Peyer's patch (tissue), 4 donors: ENCODE results near the gene ROR1. TPM values are rescaled to one million over a fixed set of nuclear protein-coding genes. Genes with fewer than 3 reads are reported as not detected.
A peak's percentile ranks its signal among the peaks of the same experiment; 100 is the strongest.

ENCODE experiments used
- DNase-seq, 3 donors: peaks; one replicate each; pipeline ENCODE4 v3.0.0-alpha.2; 2017 to 2019
- H3K27ac ChIP-seq, 4 donors: fragments of 200-600 bp; sonication (generic); one replicate each; pipeline ENCODE4 v1.5.1; 2016 to 2019
- H3K27me3 ChIP-seq, 2 donors: fragments of 200-600 bp; sonication (generic); one replicate each; pipeline ENCODE4 v1.5.1; 2019
- H3K36me3 ChIP-seq, 3 donors: fragments of 200-600 bp; sonication (generic); one replicate each; pipeline ENCODE4 v1.5.1; 2016 to 2019
- H3K4me1 ChIP-seq, 4 donors: fragments of 200-600 bp; sonication (generic); one replicate each; pipeline ENCODE4 v1.5.1; 2016 to 2019
- H3K4me3 ChIP-seq, 4 donors: fragments of 200-600 bp; sonication (generic); 1 replicate in 3 of 4; 2 replicates in 1 of 4; pipeline ENCODE4 v1.5.1; 2016 to 2019; ENCODE audit warnings: mild to moderate bottlenecking in 1 of 4
- H3K9me3 ChIP-seq, 4 donors: fragments of 200-600 bp; sonication (generic); one replicate each; pipeline ENCODE4 v1.5.1; 2016 to 2019; ENCODE audit warnings: mild to moderate bottlenecking in 1 of 4
- CTCF ChIP-seq, 6 experiments: fragments of 450-650 bp in 4 of 6; fragments of 200-600 bp in 2 of 6; sonication (generic) in 1 of 6; IDR thresholded peaks; one replicate each; pipeline ENCODE4 v1.5.1; 2017 to 2019; ENCODE audit warnings: antibody characterized with exemption in 6 of 6, mild to moderate bottlenecking in 3 of 6, moderate library complexity in 1 of 6
- POLR2A ChIP-seq, 2 donors: fragments of 450-650 bp; IDR thresholded peaks; one replicate each; pipeline ENCODE4 v1.5.1; 2017; ENCODE audit warnings: antibody characterized with exemption in 2 of 2, mild to moderate bottlenecking in 2 of 2, moderate library complexity in 2 of 2
- total RNA-seq, 4 donors: library from RNA; depleted of rRNA; stranded (reverse); fragments of >200 nt; gene quantifications; one replicate each; pipeline ENCODE4 v1.1.0, GENCODE V29; 2016

The ROR1 gene
- total RNA-seq, 4 donors from 2014 or later: 1.2 to 7.4 (median 4.7) TPM

- TF ChIP-seq CTCF (IDR thresholded peaks at IDR 0.05): no peak
- TF ChIP-seq POLR2A (IDR thresholded peaks at IDR 0.05): no peak
- Histone ChIP-seq H3K4me3 (no peak overlapping the region), H3K9me3 (no peaks in the 10 kb centered on the region), H3K27ac (no peak overlapping the region), H3K27me3 (no peaks in the 10 kb centered on the region), H3K36me3 (no peaks in the 10 kb centered on the region), H3K4me1 (no peaks in the 10 kb centered on the region)
- DNase-seq: peak in 1 of 3 donors; percentile 53
These were observed 42.4 kb upstream of the ROR1 start for GRCh38 chr1:63731117-63732043.

- H3K36me3 ChIP-seq: no peaks in the 10 kb centered on the region
- no peaks in the 10 kb centered on the region for H3K4me1 ChIP-seq
- TF ChIP-seq POLR2A (IDR thresholded peaks at IDR 0.05) (no peak), CTCF (IDR thresholded peaks at IDR 0.05) (no peak)
- H3K27ac ChIP-seq: no peak overlapping the region
- no peak for DNase-seq
- no peaks in the 10 kb centered on the region for H3K27me3 ChIP-seq
- no peaks in the 10 kb centered on the region for H3K9me3 ChIP-seq
- H3K4me3 ChIP-seq: no peak overlapping the region
These were observed 41.2 kb upstream of the ROR1 start for GRCh38 chr1:63732666-63733065.

DNA sequence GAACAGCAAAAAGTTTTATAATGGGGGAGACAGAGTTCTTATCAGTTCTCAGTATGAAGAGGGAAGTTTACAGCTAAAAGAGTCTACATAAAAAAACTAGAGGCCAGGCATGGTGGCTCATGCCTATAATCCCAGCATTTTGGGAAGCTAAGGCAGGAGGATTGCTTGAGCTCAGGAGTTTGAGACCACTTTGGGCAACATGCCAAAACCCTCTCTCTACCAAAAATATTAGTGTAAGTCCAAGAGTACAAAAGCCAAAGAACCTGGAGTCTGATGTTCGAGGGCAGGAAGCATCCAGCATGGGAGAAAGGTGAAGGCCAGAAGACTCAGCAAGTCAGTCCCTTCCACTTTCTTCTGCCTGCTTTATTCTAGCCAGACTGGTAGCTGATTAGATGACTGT is 35.0 kb upstream of the ROR1 start:
- no peak overlapping the region for H3K27ac ChIP-seq
- H3K4me3 ChIP-seq: no peak overlapping the region
- H3K27me3 ChIP-seq: no peaks in the 10 kb centered on the region
- no peaks in the 10 kb centered on the region for H3K36me3 ChIP-seq
- no peak for DNase-seq
- H3K9me3 ChIP-seq: no peaks in the 10 kb centered on the region
- TF ChIP-seq CTCF (IDR thresholded peaks at IDR 0.05) (no peak), POLR2A (IDR thresholded peaks at IDR 0.05) (no peak)
- H3K4me1 ChIP-seq: no peaks in the 10 kb centered on the region

- TF ChIP-seq POLR2A (IDR thresholded peaks at IDR 0.05): no peak
- no peak for TF ChIP-seq CTCF (IDR thresholded peaks at IDR 0.05)
- H3K36me3 ChIP-seq: no peaks in the 10 kb centered on the region
These were observed 34.4 kb upstream of the ROR1 start for GRCh38 chr1:63739452-63739851.

DNA sequence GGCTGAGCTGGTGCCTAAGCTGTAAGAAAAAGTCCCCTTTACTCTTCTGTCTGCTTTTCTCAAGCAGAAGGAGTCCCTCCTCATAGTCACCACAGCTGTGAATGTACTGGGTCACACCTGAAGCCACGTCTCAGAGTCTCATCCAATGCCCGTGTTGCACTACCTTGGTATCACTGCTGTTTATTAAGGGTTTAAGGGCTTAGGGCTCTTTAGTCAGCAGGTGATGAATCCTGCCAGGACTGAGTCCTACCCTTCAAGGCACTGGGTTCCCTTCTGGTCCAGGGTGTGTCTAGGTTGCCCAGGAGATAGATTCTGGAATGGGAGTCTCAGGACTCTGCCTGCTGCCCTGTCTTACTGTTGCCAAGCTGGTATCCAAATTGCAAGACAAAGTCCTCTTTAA is 33.4 kb upstream of the ROR1 start:
- Histone ChIP-seq H3K27me3 (no peaks in the 10 kb centered on the region), H3K9me3 (no peaks in the 10 kb centered on the region), H3K4me1 (no peaks in the 10 kb centered on the region), H3K27ac (no peak overlapping the region), H3K36me3 (no peaks in the 10 kb centered on the region), H3K4me3 (no peak overlapping the region)
- no peak for TF ChIP-seq CTCF (IDR thresholded peaks at IDR 0.05)
- TF ChIP-seq POLR2A (IDR thresholded peaks at IDR 0.05): no peak
- DNase-seq: no peak

More at GRCh38 chr1:63739452-63739851, 34.4 kb upstream of the ROR1 start:
- H3K4me1 ChIP-seq: no peaks in the 10 kb centered on the region
- no peaks in the 10 kb centered on the region for H3K27me3 ChIP-seq
- DNase-seq: no peak
- H3K27ac ChIP-seq: no peak overlapping the region
- H3K9me3 ChIP-seq: no peaks in the 10 kb centered on the region
- no peak overlapping the region for H3K4me3 ChIP-seq
